ENCODE results near the gene RASSF4. TPM values are rescaled to one million over a fixed set of nuclear protein-coding genes. Genes with fewer than 3 reads are reported as not detected.

RASSF4 gene
- total and polyA plus RNA-seq, 9 of the 15 experiments (the other 6 are each of a cell fraction or from before 2014, with no cell fraction given), result 0.01 to 0.62 (median 0.11) TPM; not detected in 3

- TF ChIP-seq CUX1 (CRISPR knock-in tag; IDR thresholded peaks at IDR 0.05), result peak; percentile 62; the same call in 1 of the 2 replicates
- no peak for TF ChIP-seq ARNT (IDR thresholded peaks at IDR 0.05)
- no peak; the same call in 1 of the 2 replicates for TF ChIP-seq CLOCK (CRISPR knock-in tag; IDR thresholded peaks at IDR 0.05; ENCODE audit: borderline replicate concordance)
- no peak for TF ChIP-seq RERE (CRISPR knock-in tag; IDR thresholded peaks at IDR 0.05; ENCODE audit: borderline replicate concordance)
- TF ChIP-seq RFX1 (IDR thresholded peaks at IDR 0.05), result no peak
- no peak for TF ChIP-seq POLR2AphosphoS2 (IDR thresholded peaks at IDR 0.05; ENCODE audit: low read length)
- TF ChIP-seq MTF1 (CRISPR knock-in tag; IDR thresholded peaks at IDR 0.05; ENCODE audit: borderline replicate concordance), result no peak
- peak; percentile 77 for TF ChIP-seq ATF3 (IDR thresholded peaks at IDR 0.05)
- TF ChIP-seq ATF3 (CRISPR knock-in tag; conservative IDR thresholded peaks at IDR 0.05), result no peak
Observed at GRCh38 chr10:45001381-45002148, 42.0 kb downstream of the RASSF4 start (continued).
